Germinal center (tissue), 1 donor: ENCODE measurements around the gene FAM20C.
A peak's percentile ranks its signal among the peaks of the same experiment; 100 is the strongest.
"Not testable (repeated sequence)": the region's sequence is repeated elsewhere in the genome, so short reads cannot be mapped to it uniquely, and the experiment has no call there.

Experiments used
- DNase-seq: peaks from one replicate; pipeline ENCODE4 v3.0.0; 2012; ENCODE audit warnings: mixed read lengths, low spot score

Gene FAM20C

DNA sequence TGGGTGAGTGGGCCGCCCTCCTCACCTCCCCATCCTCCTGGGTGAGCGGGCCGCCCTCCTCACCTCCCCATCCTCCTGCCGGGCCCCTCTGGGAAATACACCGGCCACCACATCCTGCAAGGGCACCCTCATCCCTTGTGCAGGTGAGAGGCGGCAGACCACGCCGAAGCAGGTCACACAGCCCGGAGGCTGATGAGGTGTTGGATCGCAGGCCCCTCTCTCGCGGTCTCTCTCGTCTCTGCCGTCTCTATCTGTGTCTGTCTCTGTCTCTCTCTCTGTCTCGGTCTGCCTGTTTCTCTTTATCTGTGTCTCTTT is 66.8 kb downstream of the FAM20C start:
- DNase-seq, result no peak

DNA sequence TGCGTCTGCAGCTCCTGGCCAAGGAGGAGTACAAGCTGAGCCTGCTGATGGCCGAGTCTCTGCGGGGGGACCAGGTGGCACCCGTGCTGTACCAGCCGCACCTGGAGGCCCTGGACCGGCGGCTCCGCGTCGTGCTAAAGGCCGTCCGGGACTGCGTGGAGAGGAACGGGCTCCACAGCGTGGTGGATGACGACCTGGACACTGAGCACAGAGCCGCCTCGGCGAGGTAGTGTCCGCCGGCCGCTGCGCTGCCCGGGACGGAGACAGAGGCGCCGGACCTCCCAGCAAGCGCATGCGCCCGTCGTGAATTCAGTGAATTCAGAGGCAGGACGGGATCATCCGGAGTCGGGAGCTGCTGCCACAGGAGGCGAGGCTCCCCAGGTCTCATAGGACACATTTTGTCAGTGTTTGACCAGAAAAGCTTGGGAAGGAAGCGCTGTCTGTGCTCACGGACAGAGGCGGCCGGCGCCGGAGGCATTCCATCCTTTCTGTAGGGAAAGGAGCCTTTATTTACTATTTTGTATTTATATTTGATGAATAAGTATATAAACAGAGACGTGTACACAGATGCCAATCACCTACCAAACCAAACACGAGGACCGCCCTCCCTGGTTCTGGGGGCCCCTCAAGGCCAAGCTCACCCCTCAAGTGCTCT is 67.5 kb downstream of the FAM20C start:
- DNase-seq, result no peak

DNA sequence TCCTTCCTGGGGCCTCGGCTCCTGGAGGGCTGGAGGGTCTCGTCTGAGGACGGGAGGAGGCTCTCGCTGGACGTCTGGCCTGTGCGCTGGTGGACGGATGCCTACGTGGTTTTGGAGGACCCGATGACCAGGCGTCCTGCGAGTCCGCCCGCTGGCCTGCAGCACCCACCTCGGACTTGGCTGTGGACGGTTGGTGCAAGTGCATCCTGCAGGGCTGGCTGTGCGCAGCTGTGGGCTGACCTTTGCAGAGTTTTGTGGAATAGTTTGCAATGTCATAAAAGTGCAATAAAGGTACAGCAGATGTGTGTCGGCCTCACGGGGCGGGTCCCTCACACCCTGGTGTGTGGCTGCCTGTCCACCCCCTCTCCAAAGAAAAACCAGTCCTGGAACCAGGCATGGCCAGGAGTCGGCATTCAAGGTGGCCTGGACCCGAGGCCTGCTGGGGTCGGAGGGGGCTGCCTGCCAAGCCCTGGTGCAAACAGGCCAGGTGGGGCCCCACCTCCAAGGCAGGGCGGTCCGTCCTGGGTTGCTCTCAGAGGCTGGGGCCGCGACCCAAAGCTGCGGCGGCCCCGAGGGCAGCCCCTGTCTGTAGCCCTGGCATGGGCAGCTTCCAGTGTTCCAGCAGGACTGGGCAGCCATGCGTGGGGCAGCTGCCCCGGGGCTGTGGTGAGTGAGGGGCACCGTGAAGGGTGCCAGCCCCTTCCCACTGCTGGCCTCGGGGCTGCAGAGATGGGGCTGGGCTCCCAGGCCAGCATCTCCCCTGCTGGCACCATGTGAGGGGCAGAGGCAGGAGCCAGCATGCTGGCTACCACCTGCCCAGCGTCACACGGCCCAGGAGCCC is 68.3 kb downstream of the FAM20C start:
- DNase-seq, result no peak

- DNase-seq, result no peak
Observed at GRCh38 chr7:261341-262250, 69.2 kb downstream of the FAM20C start.

- no peak for DNase-seq
Observed at GRCh38 chr7:262251-262572, 69.8 kb downstream of the FAM20C start.

DNA sequence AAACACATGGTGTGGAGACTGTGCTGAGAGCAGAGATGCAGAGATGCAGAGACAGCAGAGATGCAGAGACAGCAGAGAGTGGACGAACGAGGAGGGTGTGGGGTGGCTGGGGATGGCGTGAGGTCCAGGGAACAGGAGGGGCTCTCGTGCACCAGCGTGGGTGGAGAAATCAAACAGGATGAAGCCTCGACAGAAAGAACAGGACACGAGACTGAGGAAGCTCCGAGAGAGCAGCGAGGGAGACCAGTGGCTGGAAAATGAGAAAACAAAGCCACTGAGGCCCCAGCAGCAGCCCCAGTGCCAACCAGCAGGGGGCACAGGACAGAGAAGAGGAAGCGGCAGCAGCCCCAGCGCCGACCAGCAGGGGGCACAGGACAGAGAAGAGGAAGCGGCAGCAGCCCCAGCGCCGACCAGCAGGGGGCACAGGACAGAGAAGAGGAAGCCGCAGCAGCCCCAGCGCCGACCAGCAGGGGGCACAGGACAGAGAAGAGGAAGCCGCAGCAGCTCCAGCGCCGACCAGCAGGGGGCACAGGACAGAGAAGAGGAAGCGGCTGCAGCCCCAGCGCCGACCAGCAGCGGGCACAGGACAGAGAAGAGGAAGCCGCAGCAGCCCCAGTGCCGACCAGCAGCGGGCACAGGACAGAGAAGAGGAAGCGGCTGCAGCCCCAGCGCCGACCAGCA is 70.4 kb downstream of the FAM20C start:
- peak; percentile 72 for DNase-seq

DNA sequence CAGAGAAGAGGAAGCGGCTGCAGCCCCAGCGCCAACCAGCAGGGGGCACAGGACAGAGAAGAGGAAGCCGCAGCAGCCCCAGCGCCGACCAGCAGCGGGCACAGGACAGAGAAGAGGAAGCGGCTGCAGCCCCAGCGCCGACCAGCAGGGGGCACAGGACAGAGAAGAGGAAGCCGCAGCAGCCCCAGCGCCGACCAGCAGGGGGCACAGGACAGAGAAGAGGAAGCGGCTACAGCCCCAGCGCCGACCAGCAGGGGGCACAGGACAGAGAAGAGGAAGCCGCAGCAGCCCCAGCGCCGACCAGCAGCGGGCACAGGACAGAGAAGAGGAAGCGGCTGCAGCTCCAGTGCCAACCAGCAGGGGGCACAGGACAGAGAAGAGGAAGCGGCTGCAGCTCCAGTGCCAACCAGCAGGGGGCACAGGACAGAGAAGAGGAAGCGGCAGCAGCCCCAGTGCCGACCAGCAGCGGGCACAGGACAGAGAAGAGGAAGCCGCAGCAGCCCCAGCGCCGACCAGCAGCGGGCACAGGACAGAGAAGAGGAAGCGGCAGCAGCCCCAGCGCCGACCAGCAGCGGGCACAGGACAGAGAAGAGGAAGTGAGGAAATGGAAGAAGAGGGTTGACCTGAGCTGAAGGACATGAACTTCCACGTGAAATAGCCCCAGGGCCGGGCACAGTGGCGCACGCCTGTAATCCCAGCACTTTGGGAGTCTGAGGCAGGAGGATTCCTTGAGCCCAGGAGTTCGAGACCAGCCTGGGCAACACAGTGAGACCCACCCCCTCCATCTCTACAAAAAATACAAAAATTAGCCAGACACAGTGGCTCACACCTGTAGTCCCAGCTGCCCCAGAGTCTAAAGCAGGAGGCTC is 71.3 kb downstream of the FAM20C start:
- not testable (repeated sequence) for DNase-seq

DNA sequence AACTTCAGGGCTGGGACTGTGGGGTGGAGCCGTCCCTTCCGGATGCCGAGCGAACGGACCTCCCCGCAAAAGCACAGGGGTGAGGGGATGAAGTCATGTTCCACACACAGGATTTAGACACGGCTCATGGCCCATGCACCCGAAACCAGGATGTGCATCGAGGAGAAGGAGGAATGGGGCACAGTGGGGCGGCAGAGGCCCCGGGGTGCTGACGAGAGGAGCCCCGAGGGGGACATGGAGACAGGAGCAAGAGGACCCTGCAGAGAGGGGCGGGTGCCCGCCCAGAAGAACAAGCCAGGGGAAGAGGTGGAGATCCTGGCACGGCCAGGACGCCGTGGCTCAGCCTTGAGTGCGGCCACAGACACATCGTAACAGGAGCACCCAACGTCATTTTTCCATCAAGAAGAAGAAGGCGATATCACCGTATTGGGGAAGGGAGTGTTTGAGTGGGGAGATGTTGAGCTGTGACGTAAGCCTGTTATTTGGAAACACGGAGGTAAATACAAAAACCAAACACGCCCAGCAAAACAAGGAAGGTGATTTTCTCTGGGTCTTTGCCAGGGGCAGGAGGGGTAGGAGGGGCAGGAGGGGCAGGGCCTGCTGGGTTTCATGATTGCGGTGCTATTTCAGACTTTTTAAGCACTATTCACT is 72.3 kb downstream of the FAM20C start:
- DNase-seq, result no peak

DNA sequence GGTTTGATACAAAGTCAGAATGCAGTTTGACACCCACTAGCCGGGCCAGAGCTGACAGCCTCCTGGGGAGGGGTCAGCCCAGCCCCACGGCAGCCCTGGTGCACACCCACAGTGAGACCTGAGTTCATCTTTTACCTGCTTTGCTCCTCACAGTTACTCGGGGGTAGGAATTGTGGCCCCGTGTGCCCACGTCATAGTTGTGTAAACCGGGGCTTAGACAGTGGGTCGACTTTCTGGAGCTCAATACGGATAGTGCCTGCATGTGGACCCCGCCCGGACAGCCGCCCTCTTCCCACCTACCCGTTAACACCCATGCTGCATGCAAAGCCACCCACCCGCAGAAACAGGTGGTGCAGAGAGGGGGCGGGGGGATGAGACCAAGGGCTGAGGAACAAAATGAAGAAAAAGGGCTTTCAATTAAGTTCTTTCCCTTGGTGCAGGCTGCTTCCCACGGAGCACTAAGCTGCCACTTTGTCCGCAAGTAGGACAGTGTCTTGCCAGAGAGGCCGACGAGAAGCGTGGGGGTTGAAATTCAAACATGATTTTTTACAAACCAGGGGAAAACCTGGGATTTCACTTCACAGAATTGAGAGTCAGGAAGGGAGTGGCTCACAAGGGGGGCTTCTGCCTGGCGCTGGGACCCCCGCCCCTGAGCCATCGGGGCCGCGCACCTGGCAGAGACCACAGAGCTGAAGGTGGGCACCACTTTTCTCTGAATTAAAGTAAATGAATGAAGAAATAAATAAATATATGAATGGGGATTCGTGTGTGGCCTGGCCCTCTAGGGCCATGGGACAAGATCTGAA is 73.0 kb downstream of the FAM20C start:
- no peak for DNase-seq

DNA sequence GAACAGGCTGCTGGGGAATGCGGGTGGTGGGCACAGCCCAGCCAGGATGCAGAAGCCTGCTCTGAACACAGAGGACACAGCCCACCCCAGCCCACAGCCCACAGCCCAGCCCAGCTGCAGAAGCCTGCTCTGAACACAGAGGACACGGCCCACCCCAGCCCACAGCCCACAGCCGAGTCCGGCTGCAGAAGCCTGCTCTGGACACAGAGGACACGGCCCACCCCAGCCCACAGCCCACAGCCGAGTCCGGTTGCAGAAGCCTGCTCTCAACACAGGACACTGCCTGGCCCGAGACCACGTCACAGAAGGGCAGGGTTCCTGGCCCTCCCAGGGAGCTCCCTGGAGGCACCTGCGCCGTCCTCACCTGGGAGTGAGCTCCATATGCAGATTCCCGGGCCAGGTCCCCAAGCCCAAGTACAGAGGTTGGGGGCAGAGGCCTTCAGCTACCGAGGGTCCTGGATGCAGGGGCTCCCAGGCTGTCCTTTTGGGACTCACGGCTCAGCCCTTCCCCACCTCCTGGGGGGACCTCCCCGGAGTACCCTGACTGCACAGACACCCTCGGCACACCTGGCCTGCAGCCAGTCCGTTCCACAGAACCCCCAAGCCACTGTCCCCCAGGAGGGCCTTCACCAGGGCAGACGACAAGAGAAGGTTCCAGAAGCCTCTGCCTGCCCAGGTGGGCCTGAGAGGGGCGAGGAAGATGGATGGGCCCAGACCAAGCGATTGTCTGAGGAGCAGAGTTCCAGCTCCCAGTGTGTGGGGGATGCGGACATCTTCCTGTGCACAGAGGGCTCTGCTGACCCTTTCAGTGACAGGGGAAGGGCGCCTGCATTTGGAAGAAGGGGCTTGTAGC is 73.9 kb downstream of the FAM20C start:
- DNase-seq, result no peak

DNA sequence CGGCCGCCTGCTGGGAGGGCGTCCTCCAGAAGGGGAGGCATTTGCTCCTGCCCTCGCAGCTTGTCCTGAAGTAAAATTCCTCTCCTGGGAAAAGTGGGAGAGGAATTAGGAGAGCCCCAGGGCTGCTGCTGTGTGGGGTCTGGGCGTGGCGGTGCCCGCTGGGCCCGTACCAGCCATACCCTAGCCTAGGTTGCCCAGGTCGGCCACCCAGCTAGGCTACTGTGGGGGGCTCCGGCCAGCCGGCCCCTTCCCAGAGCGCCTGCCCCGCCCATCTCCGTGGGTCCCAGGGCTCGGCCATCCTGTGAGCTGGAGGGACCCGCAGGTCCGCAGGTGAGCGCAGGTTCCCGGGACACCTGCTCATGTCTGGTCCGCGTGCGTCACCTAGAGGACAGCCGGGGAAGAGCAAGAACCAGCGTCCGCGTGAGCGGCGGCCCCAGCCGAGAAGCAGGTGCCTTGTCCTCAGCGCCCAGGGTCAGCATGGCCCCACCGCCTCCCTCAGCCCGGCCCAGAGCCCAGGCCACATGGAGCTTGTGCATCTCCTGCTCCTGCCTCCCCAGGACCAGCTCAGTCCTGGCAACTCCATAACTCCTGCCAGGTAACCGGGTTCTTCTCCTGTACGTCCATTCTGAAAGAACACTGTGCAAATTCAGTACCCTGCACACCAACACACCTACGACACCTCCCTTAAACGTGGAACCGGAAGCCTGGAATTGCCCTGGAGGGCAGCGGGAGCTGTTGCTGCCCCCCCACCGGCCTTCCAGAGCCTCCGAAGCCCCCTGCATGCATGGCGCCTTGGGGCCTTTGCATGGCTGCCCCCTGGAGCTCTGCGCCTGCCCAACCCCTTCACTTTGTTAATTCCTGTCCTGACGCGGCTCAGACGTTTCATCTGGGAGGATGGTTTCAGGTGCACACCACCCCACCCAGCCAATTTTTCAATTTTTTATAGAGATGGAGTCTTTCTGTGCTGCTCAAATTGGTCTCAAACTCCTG is 74.8 kb downstream of the FAM20C start:
- DNase-seq, result no peak

- DNase-seq, result no peak
Observed at GRCh38 chr7:268991-269390, 76.6 kb downstream of the FAM20C start.

DNA sequence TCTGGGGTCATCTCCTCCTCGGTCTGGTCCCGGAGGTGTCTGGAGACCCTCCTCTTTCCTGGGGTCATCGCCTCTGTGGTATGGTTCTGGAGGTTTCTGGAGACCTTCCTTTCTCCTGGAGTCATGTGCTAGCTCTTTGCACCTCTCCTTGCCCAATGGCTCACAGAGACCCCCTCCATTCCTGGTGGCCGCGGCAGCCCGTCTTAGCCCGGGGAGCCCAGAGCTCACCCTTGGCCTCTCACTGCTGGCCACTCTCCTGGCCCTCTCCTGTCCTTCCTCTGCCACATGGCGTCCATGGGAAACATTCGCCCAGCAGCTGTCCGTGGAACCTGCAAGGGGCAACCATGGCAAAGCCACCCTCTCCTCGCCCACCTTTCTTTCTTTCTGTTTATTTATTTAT is 77.3 kb downstream of the FAM20C start:
- no peak for DNase-seq

DNA sequence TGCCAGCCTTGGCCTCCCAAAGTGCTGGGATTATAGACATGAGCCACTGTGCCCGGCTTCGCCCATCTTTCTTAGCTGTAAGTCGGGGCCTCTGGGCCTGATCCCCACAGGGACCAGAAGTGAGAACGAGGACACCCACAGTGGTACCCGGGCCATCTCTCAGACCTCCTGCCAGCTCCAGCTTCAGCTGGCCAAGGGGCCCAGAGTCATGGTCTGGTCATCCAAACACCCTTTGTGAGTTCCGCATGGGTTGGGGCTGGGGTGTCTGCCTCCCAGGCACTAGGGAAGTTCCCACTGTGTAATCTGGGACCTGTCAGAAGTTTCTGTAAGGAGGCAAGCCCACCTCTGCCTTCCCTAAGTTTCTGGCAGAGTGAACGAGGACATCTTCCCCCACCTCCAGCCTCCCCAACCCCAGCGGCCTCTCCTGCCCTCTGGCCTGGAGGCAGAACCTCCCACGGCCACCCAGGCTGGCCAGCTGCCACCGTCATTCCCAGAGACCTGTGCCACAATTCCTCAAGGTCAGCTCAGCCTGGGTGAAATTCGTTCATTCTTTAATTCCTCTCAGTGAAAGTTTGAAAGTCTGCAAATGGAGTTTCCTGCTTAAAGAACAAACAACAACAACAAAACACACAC is 78.1 kb downstream of the FAM20C start:
- no peak for DNase-seq

GRCh38 chr7:271266-272107 is 79.1 kb downstream of the FAM20C start:
- DNase-seq, result no peak

- DNase-seq, result no peak
Observed at GRCh38 chr7:272108-272615, 79.8 kb downstream of the FAM20C start.
